Endothelial cell of umbilical vein (primary cell): ENCODE results near the gene MED26. TPM values are rescaled to one million over a fixed set of nuclear protein-coding genes. Genes with fewer than 3 reads are reported as not detected.

Experiments
- BruUV-seq: library from RNA; stranded (reverse); fragments of 400-500 nt; replicated peaks from 2 replicates; lab custom pipeline; 2021; lab: Mats Ljungman, UMichigan
- CTCF ChIA-PET: fragments of 300-600, 350-600 bp; sonication (Branson Sonifier 250); formaldehyde crosslinking; loops from one replicate; lab custom pipeline; 2021; ENCODE audit warnings: antibody characterized with exemption, inconsistent platforms; lab: Charles Lee
- POLR2A ChIA-PET: fragments of 300-600, 350-600 bp; sonication (Branson Sonifier 250); formaldehyde crosslinking; loops from one replicate; lab custom pipeline; 2021; ENCODE audit warnings: antibody characterized with exemption, inconsistent platforms; lab: Charles Lee
- DNase-seq: peaks from one replicate; pipeline ENCODE4 v3.0.0-alpha.2; 2011; ENCODE audit warnings: low read depth, low spot score
- FAIRE-seq: peaks from 2 replicates; lab custom pipeline; 2011; peaks lifted over from hg19 to GRCh38; lab: Jason Lieb, UNC
- H2AFZ ChIP-seq: 2 replicates; pipeline ENCODE4 v1.6.0; 2012; ENCODE audit warnings: low read depth, low read length, control low read depth, inconsistent platforms
- H3K27ac ChIP-seq: 2 replicates; pipeline ENCODE4 v1.5.1; 2011; ENCODE audit warnings: low read depth, mild to moderate bottlenecking, control low read depth, low read length, moderate library complexity; ENCODE audit not compliant: insufficient read depth
- H3K27me3 ChIP-seq, 2 experiments: 2 replicates each; pipeline versions ENCODE4 v1.6.0 to v1.6.1; 2011; ENCODE audit warnings: low read length in 2 of 2, mixed read lengths in 1 of 2; ENCODE audit not compliant: control insufficient read depth in 2 of 2, insufficient read depth in 2 of 2
- H3K36me3 ChIP-seq, 2 experiments: 2 replicates in 1 of 2; 3 replicates in 1 of 2; pipeline ENCODE4 v1.5.1; 2011; ENCODE audit warnings: low read length in 2 of 2, mild to moderate bottlenecking in 1 of 2, moderate library complexity in 1 of 2; ENCODE audit not compliant: control insufficient read depth in 2 of 2, insufficient read depth in 2 of 2; ENCODE audit errors: extremely low read depth in 1 of 2
- H3K4me1 ChIP-seq: 3 replicates; pipeline ENCODE4 v1.5.1; 2011; ENCODE audit warnings: mild to moderate bottlenecking, low read length; ENCODE audit not compliant: control insufficient read depth, insufficient read depth; ENCODE audit errors: extremely low read depth
- H3K4me2 ChIP-seq: 2 replicates; pipeline ENCODE4 v1.6.1; 2011; ENCODE audit warnings: low read length, control low read depth, mixed read lengths; ENCODE audit not compliant: insufficient read depth
- H3K4me3 ChIP-seq, 3 experiments: fragments of 200-600 bp in 1 of 3; sonication (generic), shearing (Covaris generic) in 1 of 3; replicated peaks in 1 of 3; 2 replicates each; pipeline ENCODE4 v1.5.1; 2011 to 2016; ENCODE audit warnings: control low read depth in 3 of 3, low read length in 3 of 3, mild to moderate bottlenecking in 2 of 3, inconsistent platforms in 1 of 3, low read depth in 1 of 3, moderate library complexity in 1 of 3; ENCODE audit not compliant: insufficient read depth in 1 of 3
- H3K79me2 ChIP-seq: 2 replicates; pipeline ENCODE4 v1.6.0; 2012; ENCODE audit warnings: low read length, inconsistent platforms; ENCODE audit not compliant: control insufficient read depth, insufficient read depth
- H3K9ac ChIP-seq: replicated peaks from 2 replicates; pipeline ENCODE3; 2011; ENCODE audit warnings: low read length, control low read depth; ENCODE audit not compliant: insufficient read depth; ENCODE audit errors: extremely low read depth
- H3K9me1 ChIP-seq: replicated peaks from 3 replicates; pipeline ENCODE4 v1.6.0; 2011; ENCODE audit warnings: mild to moderate bottlenecking, low read length; ENCODE audit not compliant: control insufficient read depth, insufficient read depth; ENCODE audit errors: extremely low read depth
- H3K9me3 ChIP-seq: replicated peaks from 2 replicates; pipeline ENCODE4 v1.5.1; 2012; ENCODE audit warnings: low read length, inconsistent platforms; ENCODE audit not compliant: control insufficient read depth, insufficient read depth
- H4K20me1 ChIP-seq: replicated peaks from 2 replicates; pipeline ENCODE3; 2011; ENCODE audit warnings: mild to moderate bottlenecking, low read length; ENCODE audit not compliant: control insufficient read depth, insufficient read depth; ENCODE audit errors: extremely low read depth
- FOS ChIP-seq: IDR thresholded peaks from 2 replicates; pipeline ENCODE4 v1.6.1; 2011; ENCODE audit warnings: mild to moderate bottlenecking, low read length, moderate library complexity, borderline replicate concordance; ENCODE audit not compliant: insufficient read depth
- GATA2 ChIP-seq: IDR thresholded peaks from 2 replicates; pipeline ENCODE4 v1.7.0; 2011; ENCODE audit warnings: low read depth, mild to moderate bottlenecking, moderate library complexity, mixed read lengths, low read length; ENCODE audit not compliant: insufficient read length, insufficient read depth
- JUN ChIP-seq: IDR thresholded peaks from 2 replicates; pipeline ENCODE4 v1.6.1; 2011; ENCODE audit warnings: borderline replicate concordance, low read depth; ENCODE audit not compliant: insufficient read length, insufficient read depth
- MAX ChIP-seq: IDR thresholded peaks from 2 replicates; pipeline ENCODE4 v1.6.1; 2011; ENCODE audit not compliant: insufficient read depth, insufficient read length
- MYC ChIP-seq: IDR thresholded peaks from one replicate; pipeline ENCODE4 v1.6.1; 2011; ENCODE audit warnings: mild to moderate bottlenecking, low read depth, low read length
- POLR2A ChIP-seq: IDR thresholded peaks from 2 replicates; pipeline ENCODE4 v1.6.1; 2012; ENCODE audit warnings: low read depth, mild to moderate bottlenecking, control low read depth, low read length
- POLR2AphosphoS5 ChIP-seq: IDR thresholded peaks from 2 replicates; pipeline ENCODE4 v1.6.1; 2012; ENCODE audit warnings: low read depth, mild to moderate bottlenecking, control low read depth, low read length, moderate library complexity; ENCODE audit not compliant: insufficient read depth
- dilution Hi-C: fragments of 300-500 bp; cut with MboI; formaldehyde crosslinking; loops from one replicate; pipeline ENCODE4 v1.15.0; 2019; ENCODE audit warnings: low sequenced_read_pairs; ENCODE audit not compliant: extremely low pct_ligation_motif_present
- intact Hi-C: fragments of 100-400 bp; cut with micrococcal nuclease; formaldehyde crosslinking; loops from one replicate; pipeline ENCODE4 v1.10.0; 2022
- polyA plus RNA-seq, 4 experiments: library from polyadenylated mRNA; depleted of rRNA in 3 of 4; stranded (reverse) in 3 of 4; unstranded in 1 of 4; fragments of >200 nt; gene quantifications; 2 replicates each; pipeline versions ENCODE4 v1.2.1 to v1.2.3, GENCODE V29; 2011 to 2012; ENCODE audit warnings: missing spikeins in 1 of 4
- total RNA-seq: library from RNA; stranded (reverse); gene quantifications from 2 replicates; pipeline ENCODE4 v1.2.3, GENCODE V29; 2021

MED26 gene
- total and polyA plus RNA-seq, 2 donors (not counting 3 experiments of a cell fraction or from before 2014, with no cell fraction given), result 5.6 to 13.4 TPM

DNA sequence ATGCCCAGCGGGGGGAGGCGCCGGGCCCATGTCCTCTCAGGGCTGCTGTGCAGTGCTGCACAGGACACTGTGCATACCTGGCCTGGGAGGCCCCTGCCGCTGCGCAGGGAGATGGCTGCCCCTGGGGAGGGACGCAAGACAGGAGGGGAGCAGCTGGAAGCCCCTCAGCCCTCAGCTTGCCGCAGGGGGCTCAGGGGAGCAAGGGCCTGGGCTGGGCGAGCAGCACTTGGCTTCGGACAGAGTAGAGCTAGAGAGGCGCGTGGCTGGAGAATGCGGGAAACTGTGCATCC is 96.7 kb downstream of the MED26 start:
- Histone ChIP-seq H3K4me1 (no peaks in the 10 kb centered on the region), H3K36me3 (peaks cover 16 to 76% of the 10 kb centered on the region in 2 experiments), H3K4me3 (no peak overlapping the region), H3K79me2 (peaks cover 8% of the 10 kb centered on the region), H3K4me2 (no peak overlapping the region), H2AFZ (no peak overlapping the region), H3K27ac (no peak overlapping the region), H3K9me1 (no peaks in the 10 kb centered on the region), H3K27me3 (no peaks in the 10 kb centered on the region), H4K20me1 (no peaks in the 10 kb centered on the region), H3K9ac (no peak overlapping the region), H3K9me3 (no peaks in the 10 kb centered on the region)
- DNase-seq (no peak), FAIRE-seq (no peak)
- TF ChIP-seq MYC (no peak), MAX (no peak)
- dilution Hi-C loops, result no loop called here
- no TSS peak for BruUV-seq
- ChIA-PET POLR2A (no interaction called here), CTCF (no interaction called here)
- intact Hi-C loops, result no loop called here

DNA sequence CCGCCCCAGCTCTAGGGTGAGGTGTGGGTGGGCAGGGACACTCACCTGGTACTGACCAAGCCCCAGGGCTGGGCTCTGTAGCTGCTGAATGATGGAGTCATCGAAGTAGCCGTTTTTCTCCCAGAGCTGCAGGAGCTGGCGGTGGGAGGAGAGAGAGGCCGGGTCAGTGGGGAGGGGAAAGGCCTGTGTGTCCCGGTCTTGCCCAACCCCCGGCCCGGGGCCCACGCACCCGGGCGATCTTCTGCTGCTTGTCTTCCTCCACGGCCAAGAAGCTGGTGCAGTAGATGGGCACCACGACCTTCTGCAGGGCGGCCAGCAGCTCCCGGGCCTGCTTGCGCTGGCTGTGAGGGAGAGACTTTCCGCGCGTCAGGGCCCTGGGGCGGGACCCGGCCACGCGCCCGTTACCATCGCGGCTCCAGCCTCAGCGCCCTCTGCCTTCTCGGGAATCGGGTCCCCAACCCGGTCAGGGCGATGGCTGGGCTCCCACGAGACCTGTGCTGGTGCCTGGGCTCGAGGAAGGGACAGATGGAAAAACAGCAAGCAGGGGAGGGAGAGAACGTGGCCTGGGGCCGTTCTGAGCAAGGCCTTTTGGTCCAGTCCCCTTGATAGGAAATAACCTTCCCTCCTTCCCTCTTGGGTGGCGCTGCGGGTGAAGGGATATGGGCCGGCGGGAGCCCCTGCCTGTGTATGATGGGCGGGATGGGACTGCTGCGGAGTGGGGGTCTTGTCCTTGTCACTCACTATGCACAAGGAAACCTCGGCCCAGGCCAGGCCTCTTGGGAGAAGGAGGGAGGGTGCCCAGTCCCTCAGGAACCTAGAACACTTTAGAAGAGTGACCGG is 97.2 kb downstream of the MED26 start:
- H3K36me3 ChIP-seq, result peaks cover 22 to 77% of the 10 kb centered on the region in 2 experiments
- H3K79me2 ChIP-seq, result peaks cover 3% of the 10 kb centered on the region
- no peaks in the 10 kb centered on the region for H3K9me1 ChIP-seq
- intact Hi-C loops, result no loop called here
- no peak overlapping the region for H3K4me3 ChIP-seq
- H3K27ac ChIP-seq, result no peak overlapping the region
- TF ChIP-seq POLR2AphosphoS5 (no peak), GATA2 (no peak), POLR2A (no peak), FOS (no peak), JUN (no peak)
- ChIA-PET POLR2A (no interaction called here), CTCF (no interaction called here)
- DNase-seq (no peak), FAIRE-seq (no peak)
- H3K4me2 ChIP-seq, result no peak overlapping the region
- no TSS peak for BruUV-seq
- no peaks in the 10 kb centered on the region for H4K20me1 ChIP-seq
- no peaks in the 10 kb centered on the region for H3K4me1 ChIP-seq
- no peak overlapping the region for H2AFZ ChIP-seq
- H3K27me3 ChIP-seq, result no peaks in the 10 kb centered on the region
- no peaks in the 10 kb centered on the region for H3K9me3 ChIP-seq
- dilution Hi-C loops, result no loop called here
- H3K9ac ChIP-seq, result no peak overlapping the region
